WTC11 (cell line): ENCODE data around the gene CD300LG. TPM values are rescaled to one million over a fixed set of nuclear protein-coding genes. Genes with fewer than 3 reads are reported as not detected.
"Not testable (repeated sequence)": the region's sequence is repeated elsewhere in the genome, so short reads cannot be mapped to it uniquely, and the experiment has no call there.

ENCODE experiments used
- ATAC-seq: fragments of 200-7000 bp; cut with Tn5 transposase; 2 replicates; pipeline ENCODE4 v1.10.0; 2021; ENCODE audit warnings: mild to moderate bottlenecking, moderate library complexity
- CTCF ChIA-PET: fragments of 300-600 bp; sonication (Branson Sonifier 250); formaldehyde crosslinking; loops from one replicate; lab custom pipeline; 2021; ENCODE audit warnings: antibody characterized with exemption; lab: Charles Lee
- POLR2A ChIA-PET: fragments of 350-600 bp; sonication (Branson Sonifier 250); formaldehyde crosslinking; loops from one replicate; lab custom pipeline; 2021; ENCODE audit warnings: antibody characterized with exemption; lab: Charles Lee
- DNase-seq: peaks from one replicate; pipeline ENCODE4 v3.0.0; 2021; ENCODE audit warnings: low spot score
- H3K27ac Mint-ChIP-seq: 2 replicates; pipeline ENCODE4 v1.8.0; 2021; ENCODE audit warnings: mixed read lengths
- H3K27me3 Mint-ChIP-seq: 2 replicates; pipeline ENCODE4 v1.8.0; 2021; ENCODE audit warnings: low read depth, mild to moderate bottlenecking, moderate library complexity, mixed read lengths
- H3K36me3 Mint-ChIP-seq: 2 replicates; pipeline ENCODE4 v1.8.0; 2021; ENCODE audit warnings: mixed read lengths
- H3K4me1 Mint-ChIP-seq: 2 replicates; pipeline ENCODE4 v1.8.0; 2022; ENCODE audit warnings: mixed read lengths
- H3K4me3 Mint-ChIP-seq: 2 replicates; pipeline ENCODE4 v1.8.0; 2021; ENCODE audit warnings: mild to moderate bottlenecking, moderate library complexity, mixed read lengths
- H3K9me3 Mint-ChIP-seq: 2 replicates; pipeline ENCODE4 v1.8.0; 2021; ENCODE audit warnings: mixed read lengths
- CREM ChIP-seq: sonication (generic); formaldehyde crosslinking; IDR thresholded peaks from 2 replicates; pipeline ENCODE4 v1.8.1; 2022; ENCODE audit warnings: mild to moderate bottlenecking, missing genetic modification reagents, moderate library complexity
- EMX1 ChIP-seq: fragments of 250-450 bp; sonication (Bioruptor Pico); IDR thresholded peaks from 2 replicates; pipeline ENCODE4 v1.8.0; 2021; ENCODE audit warnings: mild to moderate bottlenecking
- ETV6 ChIP-seq: sonication (generic); formaldehyde crosslinking; IDR thresholded peaks from 2 replicates; pipeline ENCODE4 v1.8.1; 2022; ENCODE audit warnings: mild to moderate bottlenecking, missing genetic modification reagents
- MYBL2 ChIP-seq: sonication (generic); formaldehyde crosslinking; IDR thresholded peaks from 2 replicates; pipeline ENCODE4 v1.8.1; 2023; ENCODE audit warnings: mild to moderate bottlenecking, moderate library complexity, missing genetic modification reagents
- OVOL2 ChIP-seq: fragments of 250-450 bp; sonication (Bioruptor Pico); IDR thresholded peaks from 2 replicates; pipeline ENCODE4 v1.9.0; 2021; ENCODE audit warnings: mild to moderate bottlenecking, borderline replicate concordance
- ZNF219 ChIP-seq: sonication (generic); formaldehyde crosslinking; IDR thresholded peaks from 2 replicates; pipeline ENCODE4 v1.8.0; 2023; ENCODE audit warnings: missing genetic modification reagents, mild to moderate bottlenecking, borderline replicate concordance
- total RNA-seq: library from RNA; stranded (reverse); gene quantifications from 3 replicates; pipeline ENCODE4 v1.2.3, GENCODE V29; 2021
- TF ChIP-seq, protein P1 (sequence below): fragments of 250-450 bp; sonication (Bioruptor Pico); IDR thresholded peaks from 2 replicates; pipeline ENCODE4 v2.1.2; 2022; ENCODE audit warnings: mild to moderate bottlenecking, moderate library complexity
- TF ChIP-seq, protein P2 (sequence below): sonication (generic); formaldehyde crosslinking; IDR thresholded peaks from 2 replicates; pipeline ENCODE4 v1.8.0; 2023; ENCODE audit warnings: mild to moderate bottlenecking, missing genetic modification reagents
- TF ChIP-seq, protein P3 (sequence below): sonication (generic); formaldehyde crosslinking; IDR thresholded peaks from 2 replicates; pipeline ENCODE4 v1.8.0; 2023; ENCODE audit warnings: missing genetic modification reagents

The CD300LG gene
- total RNA-seq, 1 experiment from 2014 or later = not detected

DNA sequence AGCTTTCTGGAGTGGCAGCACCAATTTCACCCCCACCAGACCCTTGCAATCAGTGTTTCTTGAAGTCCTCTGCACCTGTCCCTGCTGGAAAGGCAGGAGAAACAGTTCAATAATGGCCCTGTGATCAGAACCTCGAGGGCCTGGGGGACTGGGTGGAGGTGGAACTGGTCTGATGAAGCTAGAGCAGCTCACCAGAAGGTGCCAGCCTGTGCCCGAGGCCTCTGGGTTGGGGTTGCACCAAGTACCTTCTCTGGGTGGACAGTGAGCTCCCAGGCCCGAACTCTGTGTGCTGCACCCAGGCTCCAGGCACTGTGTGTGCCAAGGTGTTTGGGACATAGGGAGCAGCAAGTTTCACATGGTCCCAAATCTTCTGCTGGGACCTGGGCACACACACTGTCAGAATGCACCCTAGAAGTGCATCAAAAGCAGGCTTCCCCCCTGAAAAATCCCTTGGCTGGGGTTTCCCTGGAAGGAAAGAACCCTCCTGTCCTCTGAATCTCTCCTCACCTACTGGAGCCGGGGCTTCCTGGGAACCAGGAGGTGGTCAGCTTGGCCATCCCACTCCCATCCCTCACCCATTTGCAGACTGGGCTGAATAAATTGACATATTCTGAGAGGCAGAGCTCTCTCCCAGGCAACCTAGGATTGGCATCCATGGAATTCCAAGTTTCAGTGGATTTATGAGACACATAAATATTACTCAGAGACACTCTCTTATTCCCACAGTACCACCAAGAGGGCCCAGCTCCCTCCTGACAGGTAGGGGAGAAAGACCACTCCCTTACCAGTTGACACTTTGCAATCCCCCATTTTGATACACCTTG is 17.4 kb downstream of the CD300LG start:
- Mint-ChIP-seq H3K36me3 (no peaks in the 10 kb centered on the region), H3K27me3 (peaks cover 16% of the 10 kb centered on the region), H3K4me1 (no peaks in the 10 kb centered on the region), H3K27ac (no peak overlapping the region), H3K9me3 (no peaks in the 10 kb centered on the region), H3K4me3 (no peak overlapping the region)
- ATAC-seq = no peak
- POLR2A ChIA-PET = interaction anchor here (0.7 kb wide), 1 partner anchor 91 kb away, joined by 5 read pairs; no protein-coding TSS in a partner anchor
- CTCF ChIA-PET = interaction anchor here (0.7 to 1.4 kb wide), 2 partner anchors 14 to 18 kb away, joined by 3 to 7 read pairs; no protein-coding TSS in a partner anchor
- no peak for DNase-seq
- TF ChIP-seq, protein P1, sequence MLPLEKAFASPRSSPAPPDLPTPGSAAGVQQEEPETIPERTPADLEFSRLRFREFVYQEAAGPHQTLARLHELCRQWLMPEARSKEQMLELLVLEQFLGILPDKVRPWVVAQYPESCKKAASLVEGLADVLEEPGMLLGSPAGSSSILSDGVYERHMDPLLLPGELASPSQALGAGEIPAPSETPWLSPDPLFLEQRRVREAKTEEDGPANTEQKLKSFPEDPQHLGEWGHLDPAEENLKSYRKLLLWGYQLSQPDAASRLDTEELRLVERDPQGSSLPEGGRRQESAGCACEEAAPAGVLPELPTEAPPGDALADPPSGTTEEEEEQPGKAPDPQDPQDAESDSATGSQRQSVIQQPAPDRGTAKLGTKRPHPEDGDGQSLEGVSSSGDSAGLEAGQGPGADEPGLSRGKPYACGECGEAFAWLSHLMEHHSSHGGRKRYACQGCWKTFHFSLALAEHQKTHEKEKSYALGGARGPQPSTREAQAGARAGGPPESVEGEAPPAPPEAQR (CRISPR knock-in tag) = no peak
- TF ChIP-seq OVOL2 (CRISPR knock-in tag) = no peak

DNA sequence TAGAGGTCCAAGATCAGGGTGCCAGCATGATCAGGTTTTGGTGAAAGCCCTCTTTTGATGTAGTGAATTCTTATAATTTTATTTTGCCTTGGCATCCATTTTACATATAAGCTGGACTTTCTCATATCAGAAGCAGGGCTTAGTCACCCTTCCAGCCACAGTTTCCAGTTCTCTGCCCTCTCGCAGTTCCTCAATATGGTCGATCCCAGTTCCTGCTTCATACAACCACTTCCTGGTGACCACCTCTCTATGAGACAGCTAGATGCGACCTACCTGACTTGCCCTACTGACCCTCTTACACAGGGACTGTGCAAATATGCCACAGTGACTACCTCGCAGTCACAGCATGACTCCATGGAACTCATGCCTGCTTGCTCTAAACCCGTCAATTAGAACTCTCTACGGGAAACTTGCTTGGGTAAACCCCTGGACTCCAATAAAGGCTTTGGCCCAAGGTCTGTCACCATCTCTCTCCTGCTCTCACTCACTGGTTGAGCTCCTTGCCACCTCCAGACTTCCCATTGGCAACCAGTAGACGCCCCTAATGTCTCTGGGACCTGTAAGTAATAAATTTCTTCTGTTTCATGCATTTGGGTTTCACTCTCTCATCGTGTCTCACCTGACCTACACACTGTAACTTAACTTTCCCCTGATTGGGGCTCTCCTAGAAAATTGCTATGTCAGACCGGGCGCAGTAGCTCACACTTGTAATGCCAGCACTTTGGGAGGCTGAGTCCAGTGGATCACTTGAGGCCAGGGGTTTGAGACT is 21.4 kb downstream of the CD300LG start:
- Mint-ChIP-seq H3K4me1 (peaks cover 9% of the 10 kb centered on the region), H3K4me3 (no peak overlapping the region), H3K36me3 (no peaks in the 10 kb centered on the region), H3K27me3 (peaks cover 16% of the 10 kb centered on the region), H3K27ac (no peak overlapping the region), H3K9me3 (no peaks in the 10 kb centered on the region)
- ChIA-PET POLR2A (no interaction called here), CTCF (interaction anchor here (3.7 kb wide), 1 partner anchor 11 kb away, joined by 14 read pairs; no protein-coding TSS in a partner anchor)
- DNase-seq = no peak
- ATAC-seq = no peak
- TF ChIP-seq EMX1 (CRISPR knock-in tag) (no peak), CREM (no peak), ETV6 (CRISPR knock-in tag) (no peak), MYBL2 (CRISPR knock-in tag) (no peak), ZNF219 (CRISPR knock-in tag) (no peak)
- TF ChIP-seq, protein P2, sequence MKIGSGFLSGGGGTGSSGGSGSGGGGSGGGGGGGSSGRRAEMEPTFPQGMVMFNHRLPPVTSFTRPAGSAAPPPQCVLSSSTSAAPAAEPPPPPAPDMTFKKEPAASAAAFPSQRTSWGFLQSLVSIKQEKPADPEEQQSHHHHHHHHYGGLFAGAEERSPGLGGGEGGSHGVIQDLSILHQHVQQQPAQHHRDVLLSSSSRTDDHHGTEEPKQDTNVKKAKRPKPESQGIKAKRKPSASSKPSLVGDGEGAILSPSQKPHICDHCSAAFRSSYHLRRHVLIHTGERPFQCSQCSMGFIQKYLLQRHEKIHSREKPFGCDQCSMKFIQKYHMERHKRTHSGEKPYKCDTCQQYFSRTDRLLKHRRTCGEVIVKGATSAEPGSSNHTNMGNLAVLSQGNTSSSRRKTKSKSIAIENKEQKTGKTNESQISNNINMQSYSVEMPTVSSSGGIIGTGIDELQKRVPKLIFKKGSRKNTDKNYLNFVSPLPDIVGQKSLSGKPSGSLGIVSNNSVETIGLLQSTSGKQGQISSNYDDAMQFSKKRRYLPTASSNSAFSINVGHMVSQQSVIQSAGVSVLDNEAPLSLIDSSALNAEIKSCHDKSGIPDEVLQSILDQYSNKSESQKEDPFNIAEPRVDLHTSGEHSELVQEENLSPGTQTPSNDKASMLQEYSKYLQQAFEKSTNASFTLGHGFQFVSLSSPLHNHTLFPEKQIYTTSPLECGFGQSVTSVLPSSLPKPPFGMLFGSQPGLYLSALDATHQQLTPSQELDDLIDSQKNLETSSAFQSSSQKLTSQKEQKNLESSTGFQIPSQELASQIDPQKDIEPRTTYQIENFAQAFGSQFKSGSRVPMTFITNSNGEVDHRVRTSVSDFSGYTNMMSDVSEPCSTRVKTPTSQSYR = no peak
- TF ChIP-seq, protein P3, sequence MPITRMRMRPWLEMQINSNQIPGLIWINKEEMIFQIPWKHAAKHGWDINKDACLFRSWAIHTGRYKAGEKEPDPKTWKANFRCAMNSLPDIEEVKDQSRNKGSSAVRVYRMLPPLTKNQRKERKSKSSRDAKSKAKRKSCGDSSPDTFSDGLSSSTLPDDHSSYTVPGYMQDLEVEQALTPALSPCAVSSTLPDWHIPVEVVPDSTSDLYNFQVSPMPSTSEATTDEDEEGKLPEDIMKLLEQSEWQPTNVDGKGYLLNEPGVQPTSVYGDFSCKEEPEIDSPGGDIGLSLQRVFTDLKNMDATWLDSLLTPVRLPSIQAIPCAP (CRISPR knock-in tag) = no peak
- TF ChIP-seq, protein P1 (CRISPR knock-in tag) = no peak

DNA sequence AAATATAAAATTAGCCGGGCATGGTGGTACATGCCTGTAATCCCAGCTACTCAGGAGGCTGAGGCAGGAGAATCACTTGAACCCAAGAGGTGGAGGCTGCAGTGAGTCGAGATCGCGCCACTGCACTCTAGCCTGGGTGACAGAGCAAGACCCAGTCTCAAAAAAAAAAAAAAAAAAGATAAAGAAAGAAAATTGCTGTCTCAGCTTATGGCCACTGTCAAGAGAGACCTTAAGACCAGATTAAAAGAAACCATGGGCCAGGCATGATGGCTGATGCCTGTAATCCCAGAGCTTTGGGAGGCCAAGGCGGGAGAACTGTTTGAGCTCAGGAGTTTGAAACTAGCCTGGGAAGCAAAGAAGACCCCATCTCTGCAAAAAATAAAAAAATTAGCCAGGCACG is 22.1 kb downstream of the CD300LG start:
- H3K36me3 Mint-ChIP-seq, H3K4me3 Mint-ChIP-seq, H3K27ac Mint-ChIP-seq, ATAC-seq, POLR2A ChIA-PET, DNase-seq, H3K4me1 Mint-ChIP-seq, H3K9me3 Mint-ChIP-seq: not testable (repeated sequence)
- CTCF ChIA-PET = interaction anchor here (3.7 kb wide), 1 partner anchor 11 kb away, joined by 14 read pairs; no protein-coding TSS in a partner anchor
- H3K27me3 Mint-ChIP-seq = peaks cover 16% of the 10 kb centered on the region
